Skeletal muscle tissue (tissue), 4 donors: ENCODE data around the gene GLYR1. TPM values are rescaled to one million over a fixed set of nuclear protein-coding genes. Genes with fewer than 3 reads are reported as not detected.
"Not testable (repeated sequence)": the region's sequence is repeated elsewhere in the genome, so short reads cannot be mapped to it uniquely, and the experiment has no call there.

Experiments used
- H3K27ac ChIP-seq: one replicate; pipeline ENCODE4 v1.7.0; 2013; ENCODE audit warnings: mild to moderate bottlenecking, low read depth, low read length, inconsistent platforms
- H3K27me3 ChIP-seq, 3 donors: one replicate each; pipeline ENCODE4 v1.7.0; 2013; ENCODE audit warnings: low read length in 3 of 3; ENCODE audit not compliant: control insufficient read depth in 3 of 3, insufficient read depth in 3 of 3
- H3K36me3 ChIP-seq, 3 donors: one replicate each; pipeline ENCODE4 v1.7.0; 2013; ENCODE audit warnings: low read length in 3 of 3; ENCODE audit not compliant: control insufficient read depth in 3 of 3, insufficient read depth in 3 of 3
- H3K4me1 ChIP-seq, 3 donors: one replicate each; pipeline ENCODE4 v1.7.0; 2013; ENCODE audit warnings: low read length in 3 of 3, mild to moderate bottlenecking in 3 of 3; ENCODE audit not compliant: control insufficient read depth in 3 of 3, insufficient read depth in 3 of 3
- H3K4me3 ChIP-seq, 3 donors: one replicate each; pipeline ENCODE4 v1.7.0; 2013; ENCODE audit warnings: low read length in 3 of 3
- H3K9ac ChIP-seq, 3 donors: one replicate each; pipeline ENCODE4 v1.7.0; 2013; ENCODE audit warnings: low read length in 3 of 3, mild to moderate bottlenecking in 3 of 3, moderate library complexity in 2 of 3, low read depth in 1 of 3
- H3K9me3 ChIP-seq, 3 donors: one replicate each; pipeline ENCODE4 v1.7.0; 2013; ENCODE audit warnings: low read length in 3 of 3; ENCODE audit not compliant: control insufficient read depth in 3 of 3
- total RNA-seq: library from RNA; depleted of rRNA; stranded (reverse); fragments of >200 nt; gene quantifications from one replicate; pipeline ENCODE4 v1.2.3, GENCODE V29; 2014
- donor health status: Osteomylitis.

Gene GLYR1
- total RNA-seq, 1 donor from 2014 or later = 25.1 TPM

- H3K27me3 ChIP-seq = no peaks in the 10 kb centered on the region
- H3K4me1 ChIP-seq = no peaks in the 10 kb centered on the region
Observed at GRCh38 chr16:4785758-4786433, 61.2 kb downstream of the GLYR1 start.

GRCh38 chr16:4784444-4784987, 62.6 kb downstream of the GLYR1 start:
- not testable (repeated sequence) for H3K27ac ChIP-seq, H3K36me3 ChIP-seq, H3K9me3 ChIP-seq, H3K9ac ChIP-seq, H3K4me3 ChIP-seq, H3K27me3 ChIP-seq, H3K4me1 ChIP-seq

More at GRCh38 chr16:4785758-4786433, 61.2 kb downstream of the GLYR1 start:
- Histone ChIP-seq H3K27ac (no peak overlapping the region), H3K9me3 (no peaks in the 10 kb centered on the region), H3K9ac (no peak overlapping the region), H3K36me3 (no peaks in the 10 kb centered on the region), H3K4me3 (no peak overlapping the region)

- Histone ChIP-seq H3K36me3 (no peaks in the 10 kb centered on the region), H3K4me3 (no peak overlapping the region), H3K9me3 (no peaks in the 10 kb centered on the region)
Observed at GRCh38 chr16:4783951-4784336, 63.1 kb downstream of the GLYR1 start.

GRCh38 chr16:4783251-4783950, 63.7 kb downstream of the GLYR1 start:
- Histone ChIP-seq H3K27me3 (no peaks in the 10 kb centered on the region), H3K9me3 (no peaks in the 10 kb centered on the region), H3K36me3 (no peaks in the 10 kb centered on the region), H3K4me1 (no peaks in the 10 kb centered on the region), H3K27ac (no peak overlapping the region), H3K4me3 (no peak overlapping the region), H3K9ac (no peak overlapping the region)

More at GRCh38 chr16:4783951-4784336, 63.1 kb downstream of the GLYR1 start:
- Histone ChIP-seq H3K27ac (no peak overlapping the region), H3K4me1 (no peaks in the 10 kb centered on the region), H3K9ac (no peak overlapping the region), H3K27me3 (no peaks in the 10 kb centered on the region)

GRCh38 chr16:4780235-4780634, 66.9 kb downstream of the GLYR1 start:
- no peak overlapping the region for H3K4me3 ChIP-seq
- no peaks in the 10 kb centered on the region for H3K27me3 ChIP-seq
- no peaks in the 10 kb centered on the region for H3K36me3 ChIP-seq
- no peaks in the 10 kb centered on the region for H3K9me3 ChIP-seq
- no peak overlapping the region for H3K9ac ChIP-seq
- no peak overlapping the region for H3K27ac ChIP-seq
- H3K4me1 ChIP-seq = no peaks in the 10 kb centered on the region

GRCh38 chr16:4778050-4778392, 69.1 kb downstream of the GLYR1 start:
- Histone ChIP-seq H3K9ac (no peak overlapping the region), H3K27me3 (no peaks in the 10 kb centered on the region), H3K4me3 (no peak overlapping the region), H3K9me3 (no peaks in the 10 kb centered on the region), H3K36me3 (no peaks in the 10 kb centered on the region), H3K27ac (no peak overlapping the region), H3K4me1 (no peaks in the 10 kb centered on the region)

- no peaks in the 10 kb centered on the region for H3K9me3 ChIP-seq
- H3K9ac ChIP-seq = no peak overlapping the region
- no peak overlapping the region for H3K27ac ChIP-seq
- no peaks in the 10 kb centered on the region for H3K4me1 ChIP-seq
- no peaks in the 10 kb centered on the region for H3K27me3 ChIP-seq
- no peak overlapping the region for H3K4me3 ChIP-seq
- H3K36me3 ChIP-seq = no peaks in the 10 kb centered on the region
Observed at GRCh38 chr16:4777339-4778049, 69.6 kb downstream of the GLYR1 start.

GRCh38 chr16:4776141-4776705, 70.9 kb downstream of the GLYR1 start:
- H3K9me3 ChIP-seq = no peaks in the 10 kb centered on the region
- H3K27me3 ChIP-seq = no peaks in the 10 kb centered on the region
- no peak overlapping the region for H3K4me3 ChIP-seq
- H3K4me1 ChIP-seq = no peaks in the 10 kb centered on the region
- H3K9ac ChIP-seq = no peak overlapping the region
- no peaks in the 10 kb centered on the region for H3K36me3 ChIP-seq
- no peak overlapping the region for H3K27ac ChIP-seq

GRCh38 chr16:4775005-4775404, 72.1 kb downstream of the GLYR1 start:
- Histone ChIP-seq H3K27ac (no peak overlapping the region), H3K36me3 (no peaks in the 10 kb centered on the region), H3K9ac (no peak overlapping the region), H3K27me3 (no peaks in the 10 kb centered on the region), H3K4me3 (no peak overlapping the region), H3K4me1 (no peaks in the 10 kb centered on the region), H3K9me3 (no peaks in the 10 kb centered on the region)

GRCh38 chr16:4772351-4772750, 74.7 kb downstream of the GLYR1 start:
- no peak overlapping the region for H3K9ac ChIP-seq
- no peak overlapping the region for H3K27ac ChIP-seq
- peaks cover 7 to 16% (median 13%) of the 10 kb centered on the region in 3 donors for H3K4me1 ChIP-seq
- no peaks in the 10 kb centered on the region for H3K36me3 ChIP-seq
- H3K9me3 ChIP-seq = no peaks in the 10 kb centered on the region
- no peak overlapping the region for H3K4me3 ChIP-seq
- H3K27me3 ChIP-seq = no peaks in the 10 kb centered on the region
